HEK293 (cell line): Measurements from ENCODE around the gene TGFB2.

ENCODE experiments used
- YY1 ChIP-seq: fragments of 450-650 bp; formaldehyde crosslinking; IDR thresholded peaks from 2 replicates; pipeline ENCODE4 v1.5.1; 2018; ENCODE audit warnings: missing biosample characterization, missing genetic modification characterization
- ZBTB20 ChIP-seq: fragments of 450-650 bp; formaldehyde crosslinking; IDR thresholded peaks from 2 replicates; pipeline ENCODE4 v1.5.1; 2016; ENCODE audit warnings: missing biosample characterization, missing genetic modification characterization
- ZNF610 ChIP-seq: fragments of 450-650 bp; formaldehyde crosslinking; IDR thresholded peaks from 2 replicates; pipeline ENCODE4 v1.5.1; 2016; ENCODE audit warnings: missing biosample characterization, missing genetic modification characterization, borderline replicate concordance
- ZNF785 ChIP-seq: fragments of 450-650 bp; formaldehyde crosslinking; IDR thresholded peaks from 2 replicates; pipeline ENCODE4 v1.5.1; 2016; ENCODE audit warnings: missing biosample characterization, missing genetic modification characterization
- TF ChIP-seq, protein P1 (sequence below): fragments of 450-650 bp; formaldehyde crosslinking; IDR thresholded peaks from 2 replicates; pipeline ENCODE4 v1.5.1; 2017; ENCODE audit warnings: missing biosample characterization, missing genetic modification characterization
- TF ChIP-seq, protein P2 (sequence below): fragments of 450-650 bp; formaldehyde crosslinking; IDR thresholded peaks from 2 replicates; pipeline ENCODE4 v1.5.1; 2016; ENCODE audit warnings: missing biosample characterization, missing genetic modification characterization
- TF ChIP-seq, protein P3 (sequence below): IDR thresholded peaks from 2 replicates; pipeline ENCODE4 v1.6.1; 2011; ENCODE audit warnings: mild to moderate bottlenecking, low read depth, low read length, borderline replicate concordance
- TF ChIP-seq, protein P4 (sequence below): fragments of 450-650 bp; formaldehyde crosslinking; IDR thresholded peaks from 2 replicates; pipeline ENCODE4 v1.5.1; 2016; ENCODE audit warnings: missing biosample characterization, missing genetic modification characterization
- TF ChIP-seq, protein P5 (sequence below): fragments of 450-650 bp; formaldehyde crosslinking; IDR thresholded peaks from 2 replicates; pipeline ENCODE4 v1.5.1; 2016; ENCODE audit warnings: missing biosample characterization, missing genetic modification characterization

DNA sequence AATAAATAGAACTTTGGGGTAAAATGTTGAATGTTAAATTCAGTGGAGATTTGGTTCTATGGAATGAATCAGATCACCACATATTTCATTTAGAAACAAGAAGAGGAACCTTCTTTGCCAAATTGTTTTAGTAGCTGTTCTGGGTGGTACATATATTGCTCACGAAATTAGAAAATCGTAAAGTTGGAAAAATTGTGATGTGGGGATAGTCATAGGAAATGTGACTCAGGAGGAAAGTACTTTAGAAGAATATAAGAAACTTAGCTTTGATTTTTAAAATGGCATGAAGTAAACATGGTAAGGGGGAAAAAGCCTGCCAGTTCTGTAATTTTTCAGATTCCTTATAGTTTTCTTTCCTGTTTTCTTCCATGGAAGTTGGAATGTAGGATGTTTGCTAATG is 32.6 kb upstream of the TGFB2 start:
- TF ChIP-seq, protein P1, sequence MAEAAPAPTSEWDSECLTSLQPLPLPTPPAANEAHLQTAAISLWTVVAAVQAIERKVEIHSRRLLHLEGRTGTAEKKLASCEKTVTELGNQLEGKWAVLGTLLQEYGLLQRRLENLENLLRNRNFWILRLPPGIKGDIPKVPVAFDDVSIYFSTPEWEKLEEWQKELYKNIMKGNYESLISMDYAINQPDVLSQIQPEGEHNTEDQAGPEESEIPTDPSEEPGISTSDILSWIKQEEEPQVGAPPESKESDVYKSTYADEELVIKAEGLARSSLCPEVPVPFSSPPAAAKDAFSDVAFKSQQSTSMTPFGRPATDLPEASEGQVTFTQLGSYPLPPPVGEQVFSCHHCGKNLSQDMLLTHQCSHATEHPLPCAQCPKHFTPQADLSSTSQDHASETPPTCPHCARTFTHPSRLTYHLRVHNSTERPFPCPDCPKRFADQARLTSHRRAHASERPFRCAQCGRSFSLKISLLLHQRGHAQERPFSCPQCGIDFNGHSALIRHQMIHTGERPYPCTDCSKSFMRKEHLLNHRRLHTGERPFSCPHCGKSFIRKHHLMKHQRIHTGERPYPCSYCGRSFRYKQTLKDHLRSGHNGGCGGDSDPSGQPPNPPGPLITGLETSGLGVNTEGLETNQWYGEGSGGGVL (tag by site-specific recombination) = no peak
- TF ChIP-seq, protein P2, sequence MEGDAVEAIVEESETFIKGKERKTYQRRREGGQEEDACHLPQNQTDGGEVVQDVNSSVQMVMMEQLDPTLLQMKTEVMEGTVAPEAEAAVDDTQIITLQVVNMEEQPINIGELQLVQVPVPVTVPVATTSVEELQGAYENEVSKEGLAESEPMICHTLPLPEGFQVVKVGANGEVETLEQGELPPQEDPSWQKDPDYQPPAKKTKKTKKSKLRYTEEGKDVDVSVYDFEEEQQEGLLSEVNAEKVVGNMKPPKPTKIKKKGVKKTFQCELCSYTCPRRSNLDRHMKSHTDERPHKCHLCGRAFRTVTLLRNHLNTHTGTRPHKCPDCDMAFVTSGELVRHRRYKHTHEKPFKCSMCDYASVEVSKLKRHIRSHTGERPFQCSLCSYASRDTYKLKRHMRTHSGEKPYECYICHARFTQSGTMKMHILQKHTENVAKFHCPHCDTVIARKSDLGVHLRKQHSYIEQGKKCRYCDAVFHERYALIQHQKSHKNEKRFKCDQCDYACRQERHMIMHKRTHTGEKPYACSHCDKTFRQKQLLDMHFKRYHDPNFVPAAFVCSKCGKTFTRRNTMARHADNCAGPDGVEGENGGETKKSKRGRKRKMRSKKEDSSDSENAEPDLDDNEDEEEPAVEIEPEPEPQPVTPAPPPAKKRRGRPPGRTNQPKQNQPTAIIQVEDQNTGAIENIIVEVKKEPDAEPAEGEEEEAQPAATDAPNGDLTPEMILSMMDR (tag by site-specific recombination) = no peak
- TF ChIP-seq YY1 (tag by site-specific recombination) (no peak), ZNF610 (no peak), ZBTB20 (tag by site-specific recombination) (no peak), ZNF785 (tag by site-specific recombination) (no peak)
- TF ChIP-seq, protein P3, sequence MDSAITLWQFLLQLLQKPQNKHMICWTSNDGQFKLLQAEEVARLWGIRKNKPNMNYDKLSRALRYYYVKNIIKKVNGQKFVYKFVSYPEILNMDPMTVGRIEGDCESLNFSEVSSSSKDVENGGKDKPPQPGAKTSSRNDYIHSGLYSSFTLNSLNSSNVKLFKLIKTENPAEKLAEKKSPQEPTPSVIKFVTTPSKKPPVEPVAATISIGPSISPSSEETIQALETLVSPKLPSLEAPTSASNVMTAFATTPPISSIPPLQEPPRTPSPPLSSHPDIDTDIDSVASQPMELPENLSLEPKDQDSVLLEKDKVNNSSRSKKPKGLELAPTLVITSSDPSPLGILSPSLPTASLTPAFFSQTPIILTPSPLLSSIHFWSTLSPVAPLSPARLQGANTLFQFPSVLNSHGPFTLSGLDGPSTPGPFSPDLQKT = no peak
- TF ChIP-seq, protein P4, sequence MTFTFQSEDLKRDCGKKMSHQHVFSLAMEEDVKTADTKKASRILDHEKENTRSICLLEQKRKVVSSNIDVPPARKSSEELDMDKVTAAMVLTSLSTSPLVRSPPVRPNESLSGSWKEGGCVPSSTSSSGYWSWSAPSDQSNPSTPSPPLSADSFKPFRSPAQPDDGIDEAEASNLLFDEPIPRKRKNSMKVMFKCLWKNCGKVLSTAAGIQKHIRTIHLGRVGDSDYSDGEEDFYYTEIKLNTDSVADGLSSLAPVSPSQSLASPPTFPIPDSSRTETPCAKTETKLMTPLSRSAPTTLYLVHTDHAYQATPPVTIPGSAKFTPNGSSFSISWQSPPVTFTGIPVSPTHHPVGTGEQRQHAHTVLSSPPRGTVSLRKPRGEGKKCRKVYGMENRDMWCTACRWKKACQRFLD (tag by site-specific recombination) = no peak
- TF ChIP-seq, protein P5, sequence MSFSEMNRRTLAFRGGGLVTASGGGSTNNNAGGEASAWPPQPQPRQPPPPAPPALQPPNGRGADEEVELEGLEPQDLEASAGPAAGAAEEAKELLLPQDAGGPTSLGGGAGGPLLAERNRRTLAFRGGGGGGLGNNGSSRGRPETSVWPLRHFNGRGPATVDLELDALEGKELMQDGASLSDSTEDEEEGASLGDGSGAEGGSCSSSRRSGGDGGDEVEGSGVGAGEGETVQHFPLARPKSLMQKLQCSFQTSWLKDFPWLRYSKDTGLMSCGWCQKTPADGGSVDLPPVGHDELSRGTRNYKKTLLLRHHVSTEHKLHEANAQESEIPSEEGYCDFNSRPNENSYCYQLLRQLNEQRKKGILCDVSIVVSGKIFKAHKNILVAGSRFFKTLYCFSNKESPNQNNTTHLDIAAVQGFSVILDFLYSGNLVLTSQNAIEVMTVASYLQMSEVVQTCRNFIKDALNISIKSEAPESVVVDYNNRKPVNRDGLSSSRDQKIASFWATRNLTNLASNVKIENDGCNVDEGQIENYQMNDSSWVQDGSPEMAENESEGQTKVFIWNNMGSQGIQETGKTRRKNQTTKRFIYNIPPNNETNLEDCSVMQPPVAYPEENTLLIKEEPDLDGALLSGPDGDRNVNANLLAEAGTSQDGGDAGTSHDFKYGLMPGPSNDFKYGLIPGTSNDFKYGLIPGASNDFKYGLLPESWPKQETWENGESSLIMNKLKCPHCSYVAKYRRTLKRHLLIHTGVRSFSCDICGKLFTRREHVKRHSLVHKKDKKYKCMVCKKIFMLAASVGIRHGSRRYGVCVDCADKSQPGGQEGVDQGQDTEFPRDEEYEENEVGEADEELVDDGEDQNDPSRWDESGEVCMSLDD (tag by site-specific recombination) = no peak
